Activated naive CD4-positive, alpha-beta T cell treated with anti-CD3 and anti-CD28 coated beads, Interleukin-2, amount 50 U/mL, for 24 hours (primary cell): ENCODE data around the gene GPX7.
"Not testable (repeated sequence)": the region's sequence is repeated elsewhere in the genome, so short reads cannot be mapped to it uniquely, and the experiment has no call there.

Experiments
- H3K27ac Mint-ChIP-seq: one replicate; pipeline ENCODE4 v1.8.0; 2021; ENCODE audit warnings: mild to moderate bottlenecking, mixed read lengths
- H3K27me3 Mint-ChIP-seq: one replicate; pipeline ENCODE4 v1.8.0; 2021; ENCODE audit warnings: mixed read lengths
- H3K36me3 Mint-ChIP-seq: one replicate; pipeline ENCODE4 v1.8.0; 2021; ENCODE audit warnings: mixed read lengths
- H3K4me1 Mint-ChIP-seq: one replicate; pipeline ENCODE4 v1.8.0; 2021; ENCODE audit warnings: mixed read lengths
- H3K4me3 Mint-ChIP-seq: one replicate; pipeline ENCODE4 v1.8.0; 2021; ENCODE audit warnings: mild to moderate bottlenecking, mixed read lengths
- H3K9me3 Mint-ChIP-seq: one replicate; pipeline ENCODE4 v1.8.0; 2021; ENCODE audit warnings: mixed read lengths

The GPX7 gene

DNA sequence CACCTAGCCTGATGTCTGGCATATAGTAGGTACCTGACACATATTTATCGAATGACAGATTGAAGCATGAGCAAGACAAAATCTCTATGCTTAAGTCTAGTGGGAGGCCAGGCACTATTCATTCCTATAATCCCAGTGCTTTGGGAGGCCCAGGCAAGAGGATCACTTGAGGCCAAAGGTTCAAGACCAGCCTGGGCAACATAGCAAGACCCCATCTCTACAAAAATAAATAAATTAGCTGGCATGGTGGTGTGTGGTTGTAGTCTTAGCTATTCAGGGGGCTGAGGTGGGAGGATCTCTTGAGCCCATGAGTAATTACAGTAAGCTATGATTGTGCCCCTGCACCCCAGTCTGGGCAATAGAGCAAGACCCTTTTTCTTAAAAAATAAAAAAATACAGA is 26.1 kb upstream of the GPX7 start:
- Mint-ChIP-seq H3K4me3 (no peak overlapping the region), H3K4me1 (peaks cover 12% of the 10 kb centered on the region), H3K9me3 (no peaks in the 10 kb centered on the region), H3K27me3 (no peaks in the 10 kb centered on the region), H3K27ac (peak overlapping the region; percentile 0), H3K36me3 (peaks cover 4% of the 10 kb centered on the region)

DNA sequence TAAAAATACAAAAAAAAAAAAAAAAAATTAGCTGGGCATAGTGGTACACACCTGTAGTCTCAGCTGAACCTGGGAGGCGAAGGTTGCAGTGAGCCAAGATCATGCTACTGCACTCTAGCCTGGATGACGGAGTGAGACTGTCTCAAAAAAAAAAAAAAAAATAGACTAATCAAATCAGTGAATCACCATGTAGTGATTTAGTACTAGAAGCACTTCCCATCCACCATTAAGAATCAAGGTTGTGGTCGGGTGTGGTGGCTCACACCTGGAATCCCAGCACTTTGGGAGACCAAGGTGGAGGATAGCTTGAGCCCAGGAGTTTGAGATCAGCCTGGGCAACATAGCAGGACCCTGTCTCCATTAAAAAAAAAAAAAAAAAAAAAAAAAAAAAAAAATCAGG is 24.1 kb upstream of the GPX7 start:
- not testable (repeated sequence) for H3K27me3 Mint-ChIP-seq, H3K36me3 Mint-ChIP-seq, H3K27ac Mint-ChIP-seq, H3K9me3 Mint-ChIP-seq, H3K4me3 Mint-ChIP-seq
- H3K4me1 Mint-ChIP-seq: peaks cover 12% of the 10 kb centered on the region

DNA sequence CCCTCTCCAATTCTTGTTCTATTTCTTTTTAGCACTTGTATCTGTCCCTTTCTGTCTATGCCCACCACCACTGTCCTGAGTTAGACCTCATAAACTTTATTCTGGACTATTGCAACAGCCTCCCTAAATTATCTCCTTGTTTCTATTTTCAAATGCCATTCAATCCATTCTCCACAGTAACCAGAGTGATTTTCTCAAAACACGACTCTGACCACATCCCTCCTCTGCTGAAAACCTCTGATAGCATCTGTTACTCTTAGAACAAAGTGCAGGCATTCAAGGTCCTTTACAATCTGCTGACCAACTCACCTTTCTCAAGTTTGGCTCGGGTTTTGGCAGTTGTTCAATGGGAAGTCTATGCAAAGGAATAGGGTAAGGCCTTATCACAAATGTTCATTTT is 22.8 kb upstream of the GPX7 start:
- Mint-ChIP-seq H3K27me3 (no peaks in the 10 kb centered on the region), H3K4me3 (no peak overlapping the region), H3K36me3 (peaks cover 1% of the 10 kb centered on the region), H3K4me1 (peaks cover 11% of the 10 kb centered on the region), H3K27ac (no peak overlapping the region), H3K9me3 (no peaks in the 10 kb centered on the region)

DNA sequence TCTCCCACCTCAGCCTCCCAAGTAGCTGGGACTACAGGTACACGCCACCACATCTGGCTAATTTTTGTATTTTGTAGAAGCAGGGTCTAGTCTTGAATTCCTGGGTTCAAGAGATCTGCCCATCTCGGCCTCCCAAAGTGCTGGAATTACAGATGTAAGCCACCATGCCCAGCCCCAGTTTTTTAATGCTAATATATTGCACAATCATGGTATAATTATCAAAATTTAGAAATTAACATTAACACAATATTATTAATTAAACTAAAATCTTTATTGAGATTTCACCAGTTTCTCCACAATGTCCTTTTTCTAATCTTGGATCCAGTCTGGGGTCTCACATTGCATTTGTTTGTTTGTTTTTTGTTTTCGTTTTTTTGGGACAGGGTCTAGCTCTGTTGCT is 21.9 kb upstream of the GPX7 start:
- no peaks in the 10 kb centered on the region for H3K9me3 Mint-ChIP-seq
- no peak overlapping the region for H3K27ac Mint-ChIP-seq
- H3K36me3 Mint-ChIP-seq: peaks cover 3% of the 10 kb centered on the region
- peaks cover 6% of the 10 kb centered on the region for H3K4me1 Mint-ChIP-seq
- no peaks in the 10 kb centered on the region for H3K27me3 Mint-ChIP-seq
- H3K4me3 Mint-ChIP-seq: no peak overlapping the region

DNA sequence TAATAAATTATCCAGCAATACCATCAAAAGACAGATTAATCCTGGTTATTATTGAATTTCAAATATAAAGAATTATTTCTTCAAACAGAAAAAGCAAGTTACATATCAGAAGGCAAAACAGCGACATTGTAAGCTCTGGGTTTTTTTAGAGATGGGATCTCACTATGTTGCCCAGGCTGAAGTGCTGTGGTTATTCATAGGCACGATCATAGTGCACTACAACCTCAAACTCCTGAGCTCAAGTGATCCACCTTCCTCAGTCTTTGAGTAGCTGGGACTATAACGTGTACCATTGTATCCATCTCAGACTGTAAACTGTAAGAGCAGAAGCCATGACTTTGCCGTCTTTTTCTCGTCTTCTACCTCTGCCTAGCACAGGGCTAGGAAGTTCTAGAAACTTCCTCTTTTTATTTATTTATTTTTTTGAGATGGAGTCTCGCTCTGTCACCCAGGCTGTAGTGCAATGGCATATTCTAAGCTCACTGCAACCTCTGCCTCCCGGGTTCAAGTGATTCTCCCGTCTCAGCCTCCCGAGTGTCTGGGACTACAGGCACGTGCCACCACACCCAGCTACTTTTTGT is 20.0 kb upstream of the GPX7 start:
- Mint-ChIP-seq H3K27me3 (no peaks in the 10 kb centered on the region), H3K36me3 (peaks cover 3% of the 10 kb centered on the region), H3K4me1 (peaks cover 6% of the 10 kb centered on the region), H3K27ac (no peak overlapping the region), H3K9me3 (no peaks in the 10 kb centered on the region), H3K4me3 (no peak overlapping the region)

DNA sequence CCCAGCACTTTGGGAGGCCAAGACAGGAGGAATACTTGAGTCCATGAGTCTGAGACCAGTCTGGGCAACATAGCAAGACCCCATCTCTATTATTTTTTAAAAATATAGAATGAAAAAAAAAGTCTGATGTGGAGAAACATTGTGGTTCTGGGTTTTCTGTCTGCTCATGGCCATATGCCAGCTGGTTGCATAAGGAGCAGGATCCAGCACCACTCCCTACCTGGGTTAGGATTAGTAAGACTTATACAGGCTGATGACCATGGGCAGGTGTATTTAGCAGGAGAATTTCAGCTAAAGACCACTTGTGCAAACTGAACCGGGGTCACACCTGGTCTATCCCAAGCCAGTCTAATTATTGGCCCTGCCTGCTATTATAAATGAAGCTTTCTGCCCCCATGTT is 16.7 kb upstream of the GPX7 start:
- Mint-ChIP-seq H3K4me1 (no peaks in the 10 kb centered on the region), H3K9me3 (no peaks in the 10 kb centered on the region), H3K4me3 (no peak overlapping the region), H3K27ac (no peak overlapping the region), H3K36me3 (peaks cover 2% of the 10 kb centered on the region), H3K27me3 (no peaks in the 10 kb centered on the region)

DNA sequence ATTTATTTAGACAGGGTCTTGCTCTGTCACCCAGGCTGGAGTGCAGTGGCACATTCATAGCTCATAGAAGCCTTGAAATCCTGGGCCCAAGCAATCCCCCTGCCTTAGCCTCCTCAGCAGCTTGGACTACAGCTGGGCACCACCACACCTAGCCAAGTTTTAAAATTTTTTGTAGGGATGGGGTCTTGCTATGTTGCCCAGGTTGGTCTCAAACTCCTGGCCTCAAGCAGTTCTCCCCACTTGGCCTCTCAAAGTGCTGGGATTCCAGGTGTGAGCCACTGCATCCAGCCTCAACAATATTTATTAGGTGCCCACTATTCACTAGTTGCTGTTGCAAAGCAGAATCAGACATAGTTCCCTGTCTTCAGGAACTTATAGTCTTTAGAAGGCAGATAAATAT is 14.1 kb upstream of the GPX7 start:
- H3K27ac Mint-ChIP-seq: no peak overlapping the region
- no peaks in the 10 kb centered on the region for H3K4me1 Mint-ChIP-seq
- H3K4me3 Mint-ChIP-seq: no peak overlapping the region
- H3K36me3 Mint-ChIP-seq: peaks cover 2% of the 10 kb centered on the region
- no peaks in the 10 kb centered on the region for H3K9me3 Mint-ChIP-seq
- H3K27me3 Mint-ChIP-seq: no peaks in the 10 kb centered on the region

DNA sequence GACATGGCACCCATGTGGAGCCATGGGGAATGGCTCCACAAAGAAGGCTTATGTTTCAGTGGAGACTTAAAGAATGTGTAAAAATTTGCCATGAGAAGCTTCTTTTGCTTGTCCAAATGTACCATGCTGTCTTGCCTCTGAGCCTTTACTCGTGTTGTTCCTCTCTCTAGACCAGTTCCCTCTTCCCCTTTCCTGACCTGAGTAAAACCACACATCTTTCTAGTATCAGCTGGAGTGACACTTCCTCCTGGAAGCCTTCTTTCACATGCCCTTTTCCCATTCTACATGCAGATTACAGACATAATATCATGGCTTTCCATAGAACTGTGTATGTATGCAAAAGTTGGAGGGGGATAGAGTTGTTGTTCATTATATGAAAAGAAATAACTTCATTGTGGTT is 13.6 kb upstream of the GPX7 start:
- Mint-ChIP-seq H3K36me3 (peaks cover 2% of the 10 kb centered on the region), H3K4me3 (no peak overlapping the region), H3K9me3 (no peaks in the 10 kb centered on the region), H3K27me3 (no peaks in the 10 kb centered on the region), H3K27ac (no peak overlapping the region), H3K4me1 (no peaks in the 10 kb centered on the region)

DNA sequence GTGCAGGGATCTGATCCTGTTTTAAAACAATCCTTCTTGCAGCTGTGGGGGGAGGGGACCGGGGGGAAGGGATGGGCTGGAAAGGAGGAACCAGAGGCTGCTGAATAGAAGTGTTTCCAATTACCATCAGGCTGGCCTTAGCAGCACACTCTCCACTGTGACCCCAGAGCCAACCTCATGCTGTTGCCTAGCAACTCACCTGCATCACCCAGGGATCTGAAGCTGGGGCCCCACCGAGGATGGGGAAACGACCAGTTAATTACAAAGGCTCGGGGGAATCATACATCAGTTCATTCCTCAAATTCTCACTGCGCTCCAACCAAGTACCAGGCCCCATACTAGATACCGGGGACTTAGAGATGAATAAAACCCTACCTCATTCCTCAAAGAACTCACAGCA is 11.9 kb upstream of the GPX7 start:
- Mint-ChIP-seq H3K27me3 (no peaks in the 10 kb centered on the region), H3K9me3 (no peaks in the 10 kb centered on the region), H3K4me3 (no peak overlapping the region), H3K36me3 (no peaks in the 10 kb centered on the region), H3K27ac (no peak overlapping the region), H3K4me1 (no peaks in the 10 kb centered on the region)

DNA sequence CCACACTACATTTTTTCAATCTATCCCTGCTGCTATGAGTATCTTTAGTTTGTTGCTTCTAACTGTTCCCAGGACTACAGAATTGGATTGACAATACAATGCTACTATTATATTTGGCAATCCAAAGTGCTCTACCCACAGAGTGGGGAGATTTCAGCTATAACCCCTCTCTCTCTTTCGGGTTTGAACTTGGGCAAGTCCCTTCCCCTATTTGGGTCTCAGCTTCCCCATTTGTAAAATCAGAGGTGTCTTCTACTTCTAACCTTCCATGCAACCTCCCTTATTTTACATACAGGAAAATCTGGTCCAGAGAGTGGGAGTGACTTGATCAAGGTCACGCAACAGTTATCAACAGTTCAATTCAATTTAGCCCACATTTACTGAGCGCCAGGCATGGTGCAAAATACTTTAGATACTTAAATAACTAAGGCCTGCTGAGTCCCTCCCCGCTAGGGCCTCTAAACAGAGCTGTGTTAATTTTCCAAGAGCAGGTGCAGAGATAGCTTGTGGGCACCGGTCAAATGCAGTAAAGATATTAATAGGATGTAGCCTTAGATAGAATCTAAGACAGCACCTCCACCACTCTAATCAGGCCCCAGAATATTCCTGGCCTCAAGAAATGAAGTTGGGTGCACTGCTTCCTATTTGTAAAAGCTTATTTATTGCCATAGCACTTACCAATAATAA is 9.4 kb upstream of the GPX7 start:
- H3K27ac Mint-ChIP-seq: no peak overlapping the region
- H3K9me3 Mint-ChIP-seq: no peaks in the 10 kb centered on the region
- H3K27me3 Mint-ChIP-seq: no peaks in the 10 kb centered on the region
- no peaks in the 10 kb centered on the region for H3K36me3 Mint-ChIP-seq
- no peaks in the 10 kb centered on the region for H3K4me1 Mint-ChIP-seq
- no peak overlapping the region for H3K4me3 Mint-ChIP-seq

DNA sequence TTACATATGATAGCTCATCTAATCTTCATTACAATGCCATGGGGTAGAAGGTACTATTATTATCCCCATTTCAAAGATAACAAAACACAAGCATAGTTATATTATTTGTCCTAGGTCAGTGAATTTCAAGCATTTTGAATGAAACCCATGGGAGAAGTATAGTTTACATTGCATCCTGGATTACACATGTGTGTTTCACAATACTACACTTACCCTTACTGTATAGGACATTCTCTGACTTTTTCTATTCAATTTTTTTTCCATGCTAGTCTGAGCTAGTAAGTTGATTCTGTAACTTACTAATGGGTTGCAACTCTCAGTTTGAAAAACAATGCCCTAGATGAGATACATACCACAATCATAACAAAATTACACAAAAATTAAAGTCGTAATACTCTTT is 8.7 kb upstream of the GPX7 start:
- Mint-ChIP-seq H3K27ac (no peak overlapping the region), H3K9me3 (no peaks in the 10 kb centered on the region), H3K4me1 (no peaks in the 10 kb centered on the region), H3K27me3 (no peaks in the 10 kb centered on the region), H3K36me3 (no peaks in the 10 kb centered on the region), H3K4me3 (no peak overlapping the region)

DNA sequence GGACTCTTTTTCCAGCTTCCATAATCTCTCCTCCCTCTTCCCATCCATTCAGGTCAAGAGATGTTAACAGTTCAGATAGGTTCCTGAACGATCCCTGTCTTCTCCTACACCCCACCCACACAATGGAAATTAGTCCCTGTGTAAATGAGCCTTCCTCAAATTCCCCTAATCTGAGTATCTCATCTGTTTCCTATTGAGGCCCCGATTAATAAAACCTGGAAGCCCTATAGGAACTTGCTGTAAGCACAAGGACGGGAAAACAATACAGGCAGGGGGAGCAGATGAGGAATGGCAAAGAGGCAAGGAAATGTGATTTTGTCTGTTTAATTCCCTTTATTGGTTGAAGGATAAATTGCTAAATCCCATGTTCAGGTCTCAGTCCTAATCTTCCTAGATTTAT is 7.1 kb upstream of the GPX7 start:
- Mint-ChIP-seq H3K9me3 (no peaks in the 10 kb centered on the region), H3K4me1 (no peaks in the 10 kb centered on the region), H3K27me3 (no peaks in the 10 kb centered on the region), H3K36me3 (no peaks in the 10 kb centered on the region), H3K4me3 (no peak overlapping the region), H3K27ac (no peak overlapping the region)

DNA sequence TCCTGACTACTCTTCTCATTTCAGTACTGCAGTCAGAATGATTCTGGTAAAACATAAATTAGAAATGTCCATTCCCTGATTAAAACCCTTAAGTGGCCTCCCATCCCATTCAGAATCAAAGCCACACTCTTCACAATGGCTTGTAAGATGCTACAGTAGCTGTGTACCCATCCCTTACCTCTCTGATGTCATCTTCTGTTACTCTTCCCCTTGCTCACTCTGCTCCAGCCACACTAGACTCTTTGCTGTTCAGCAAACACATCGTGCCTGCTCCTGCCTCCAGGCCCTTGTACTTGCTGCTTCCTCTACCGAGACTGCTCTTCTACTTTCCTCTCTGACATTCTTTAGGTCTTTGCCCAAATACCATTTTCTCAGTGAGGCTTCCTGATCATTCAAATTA is 4.3 kb upstream of the GPX7 start:
- Mint-ChIP-seq H3K27ac (no peak overlapping the region), H3K27me3 (no peaks in the 10 kb centered on the region), H3K9me3 (no peaks in the 10 kb centered on the region), H3K36me3 (no peaks in the 10 kb centered on the region), H3K4me3 (no peak overlapping the region), H3K4me1 (peaks cover 12% of the 10 kb centered on the region)

DNA sequence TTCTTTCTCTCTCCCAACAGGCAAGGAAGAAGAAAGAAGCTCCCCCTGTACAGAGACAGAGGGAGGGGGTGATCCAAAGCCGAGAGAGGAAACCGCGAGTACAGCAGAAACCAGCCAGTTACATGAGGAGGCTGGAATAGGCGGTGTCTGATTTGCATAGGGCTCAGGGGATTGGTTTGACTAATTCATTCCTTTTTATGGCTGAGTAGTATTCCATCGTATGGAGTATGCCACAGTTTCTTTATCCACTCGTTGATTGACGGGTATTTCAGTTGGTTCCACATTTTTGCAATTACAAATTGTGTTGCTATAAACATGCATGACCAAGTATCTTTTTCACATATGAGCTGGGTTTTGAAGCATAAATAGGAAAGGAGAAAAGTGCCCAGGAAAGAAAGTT is 3.4 kb upstream of the GPX7 start:
- no peak overlapping the region for H3K4me3 Mint-ChIP-seq
- H3K27ac Mint-ChIP-seq: no peak overlapping the region
- no peaks in the 10 kb centered on the region for H3K36me3 Mint-ChIP-seq
- peaks cover 21% of the 10 kb centered on the region for H3K4me1 Mint-ChIP-seq
- H3K27me3 Mint-ChIP-seq: no peaks in the 10 kb centered on the region
- H3K9me3 Mint-ChIP-seq: no peaks in the 10 kb centered on the region

DNA sequence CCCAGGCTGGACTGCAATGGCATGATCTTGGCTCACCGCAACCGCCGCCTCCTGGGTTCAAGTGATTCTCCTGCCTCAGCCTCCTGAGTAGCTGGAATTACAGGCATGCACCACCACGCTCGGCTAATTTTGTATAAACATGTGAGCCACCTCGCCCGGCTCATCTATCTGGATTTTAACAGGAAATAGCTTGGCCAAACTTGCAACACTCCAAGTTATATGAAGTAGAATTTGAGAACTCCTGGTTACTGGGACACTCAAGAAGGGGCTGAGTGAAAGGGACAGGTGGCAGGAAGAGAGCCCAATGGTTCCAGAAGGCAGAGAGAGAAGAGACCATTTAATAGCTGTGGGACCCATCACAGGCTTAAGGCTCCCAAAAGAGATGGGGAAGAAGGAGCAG is 2.9 kb upstream of the GPX7 start:
- H3K27ac Mint-ChIP-seq: no peak overlapping the region
- H3K4me3 Mint-ChIP-seq: no peak overlapping the region
- no peaks in the 10 kb centered on the region for H3K9me3 Mint-ChIP-seq
- H3K4me1 Mint-ChIP-seq: peaks cover 26% of the 10 kb centered on the region
- H3K36me3 Mint-ChIP-seq: no peaks in the 10 kb centered on the region
- H3K27me3 Mint-ChIP-seq: no peaks in the 10 kb centered on the region

DNA sequence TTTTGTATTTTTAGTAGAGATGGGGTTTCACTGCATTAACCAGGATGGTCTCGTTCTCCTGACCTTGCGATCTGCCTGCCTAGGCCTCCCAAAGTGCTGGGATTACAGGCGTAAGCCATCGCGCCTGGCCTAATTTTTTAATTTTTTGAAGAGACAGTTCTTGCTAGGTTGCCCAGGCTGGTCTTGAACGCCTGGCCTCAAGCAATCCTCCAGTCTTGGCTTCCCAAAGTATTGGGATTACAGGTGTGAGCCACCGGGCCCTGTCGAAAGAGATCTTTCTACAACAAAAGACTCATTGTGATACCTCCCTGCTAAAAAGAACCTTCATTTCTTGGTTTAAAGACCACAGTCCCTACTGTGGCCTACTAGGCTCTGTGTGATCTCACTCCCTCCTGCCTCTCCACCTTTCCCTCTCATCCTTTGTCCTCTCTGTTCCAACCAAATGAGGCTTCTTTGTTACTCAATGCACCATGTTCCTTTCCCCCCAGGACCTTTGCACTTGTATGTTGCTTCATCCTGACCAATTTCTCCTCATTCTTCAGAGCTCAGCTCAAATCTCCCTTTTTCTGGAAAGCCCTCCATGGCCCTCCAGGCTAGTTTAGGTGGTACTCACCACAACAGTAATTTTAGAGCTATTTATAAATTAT is 1.5 kb upstream of the GPX7 start:
- H3K4me1 Mint-ChIP-seq: peaks cover 38% of the 10 kb centered on the region
- no peaks in the 10 kb centered on the region for H3K36me3 Mint-ChIP-seq
- H3K9me3 Mint-ChIP-seq: no peaks in the 10 kb centered on the region
- H3K27me3 Mint-ChIP-seq: no peaks in the 10 kb centered on the region
- peak overlapping the region; percentile 7 for H3K27ac Mint-ChIP-seq
- H3K4me3 Mint-ChIP-seq: peak overlapping the region; percentile 87

DNA sequence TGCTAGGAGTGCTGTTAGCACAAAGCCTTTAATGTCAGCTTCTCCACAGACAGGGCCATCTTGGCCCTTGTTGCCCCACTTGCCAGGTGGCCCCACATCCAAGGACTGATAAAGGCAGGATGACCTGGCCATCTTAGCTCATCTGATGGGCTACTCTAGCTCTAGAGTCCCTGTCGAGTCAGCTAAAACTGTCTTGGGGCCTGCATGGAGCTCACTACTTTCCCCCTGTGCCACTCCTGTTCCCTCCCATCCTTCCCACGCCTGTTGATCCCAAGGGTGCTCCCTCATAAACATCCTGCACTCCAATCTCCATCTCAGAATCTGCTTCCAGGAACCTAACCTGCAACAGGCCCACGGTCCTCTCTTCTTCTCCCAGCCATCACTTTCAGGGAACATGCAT is 652 bp upstream of the GPX7 start:
- no peaks in the 10 kb centered on the region for H3K9me3 Mint-ChIP-seq
- peak overlapping the region; percentile 87 for H3K4me3 Mint-ChIP-seq
- H3K27ac Mint-ChIP-seq: peak overlapping the region; percentile 92
- no peaks in the 10 kb centered on the region for H3K36me3 Mint-ChIP-seq
- peaks cover 45% of the 10 kb centered on the region for H3K4me1 Mint-ChIP-seq
- H3K27me3 Mint-ChIP-seq: no peaks in the 10 kb centered on the region
